GM12874 (cell line): ENCODE data around the gene PYGM.

Source experiments
- CTCF ChIP-seq: IDR thresholded peaks from 2 replicates; pipeline ENCODE4 v1.5.1; 2011; ENCODE audit warnings: low read depth, mild to moderate bottlenecking, control low read depth, low read length, moderate library complexity; ENCODE audit not compliant: insufficient read depth

The PYGM gene

GRCh38 chr11:64712430-64713015 is 47.3 kb downstream of the PYGM start:
- TF ChIP-seq CTCF, result no peak

DNA sequence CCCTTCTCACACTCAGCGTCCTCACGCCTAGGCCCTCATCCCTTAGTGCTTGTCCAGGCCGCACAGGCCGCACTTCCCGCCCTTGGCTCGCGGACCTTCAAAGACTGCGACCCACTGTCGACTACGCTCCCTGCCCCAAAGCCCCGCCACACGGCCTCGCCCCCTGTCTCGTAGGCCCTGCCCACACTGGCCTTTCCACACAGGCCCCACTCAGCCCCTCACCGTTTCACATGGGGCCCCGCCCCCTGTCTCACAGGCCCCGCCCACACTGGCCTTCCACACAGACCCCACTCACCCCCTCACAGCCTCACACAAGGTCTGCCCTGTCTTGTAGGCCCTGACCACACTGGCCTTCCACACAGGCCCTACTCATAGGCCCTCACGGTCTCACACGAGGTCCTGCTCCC is 47.8 kb downstream of the PYGM start:
- TF ChIP-seq CTCF, result no peak

DNA sequence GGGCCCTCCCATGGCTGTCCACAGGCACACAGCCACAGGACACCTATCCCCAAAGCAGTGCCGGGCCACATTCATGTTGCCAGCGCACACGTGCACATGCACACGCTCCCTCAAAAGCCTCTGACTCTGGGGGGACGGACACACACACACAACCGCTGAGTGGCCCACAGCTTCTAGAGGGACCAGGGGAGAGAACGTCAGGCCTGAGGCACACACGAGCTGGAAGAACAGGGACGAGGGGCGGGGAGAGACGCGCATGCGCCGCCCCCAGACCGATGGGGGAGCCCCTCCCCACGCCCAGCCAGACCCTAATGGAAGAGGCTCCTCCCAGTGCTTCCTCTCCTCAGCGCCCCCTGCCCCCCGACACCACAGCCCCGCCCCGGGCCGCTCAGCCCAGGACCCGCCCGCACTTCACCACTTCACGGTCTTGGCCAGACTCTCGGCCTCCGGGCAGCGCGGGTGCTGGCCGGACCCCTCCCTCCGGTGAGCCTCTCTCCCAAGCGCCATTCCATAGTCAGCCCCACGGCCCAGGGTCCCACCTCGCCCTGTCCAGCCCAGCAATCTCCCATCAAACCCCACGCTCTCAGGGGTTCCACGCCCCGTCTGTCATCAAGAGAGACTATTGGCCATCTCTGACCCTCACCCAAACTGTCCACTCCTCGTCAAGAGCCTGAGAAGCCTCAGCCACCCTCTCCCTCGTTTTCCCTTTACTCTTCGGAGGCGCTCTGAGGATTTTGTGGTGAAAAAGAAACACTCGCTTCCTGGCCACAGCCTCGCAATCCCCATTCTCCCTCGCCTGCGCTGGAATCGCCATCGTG is 48.4 kb downstream of the PYGM start:
- TF ChIP-seq CTCF, result no peak

GRCh38 chr11:64710418-64711137 is 49.2 kb downstream of the PYGM start:
- TF ChIP-seq CTCF, result no peak

GRCh38 chr11:64705501-64705900 is 54.3 kb downstream of the PYGM start:
- no peak for TF ChIP-seq CTCF

- TF ChIP-seq CTCF, result no peak
These were observed 56.7 kb downstream of the PYGM start for GRCh38 chr11:64703048-64703447.

DNA sequence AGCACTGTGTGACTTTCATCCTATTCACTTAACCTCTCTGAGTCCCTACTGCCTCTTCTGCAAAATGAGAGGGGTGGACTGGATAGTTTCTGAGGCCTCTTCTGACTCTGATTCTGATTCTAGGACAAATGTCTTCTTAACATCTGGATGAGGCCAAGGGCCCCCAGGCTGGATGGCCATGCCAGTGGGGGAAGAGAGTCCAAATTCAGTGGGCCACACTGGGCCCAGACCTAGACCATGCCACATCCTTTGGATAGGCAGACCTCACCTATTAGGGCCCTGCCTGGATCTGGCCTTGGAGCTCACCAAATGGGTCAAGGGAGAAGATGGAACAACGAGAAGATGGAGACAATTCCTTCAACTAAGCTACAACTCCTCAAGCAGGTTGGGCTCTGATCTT is 61.3 kb downstream of the PYGM start:
- TF ChIP-seq CTCF, result no peak
